Brain pericyte (primary cell): ENCODE measurements around the gene JSRP1.
"Not testable (repeated sequence)": the region's sequence is repeated elsewhere in the genome, so short reads cannot be mapped to it uniquely, and the experiment has no call there.

ENCODE experiments used
- DNase-seq: peaks from one replicate; pipeline ENCODE4 v3.0.0-alpha.2; 2012; ENCODE audit warnings: low read depth, low spot score

JSRP1 gene

DNA sequence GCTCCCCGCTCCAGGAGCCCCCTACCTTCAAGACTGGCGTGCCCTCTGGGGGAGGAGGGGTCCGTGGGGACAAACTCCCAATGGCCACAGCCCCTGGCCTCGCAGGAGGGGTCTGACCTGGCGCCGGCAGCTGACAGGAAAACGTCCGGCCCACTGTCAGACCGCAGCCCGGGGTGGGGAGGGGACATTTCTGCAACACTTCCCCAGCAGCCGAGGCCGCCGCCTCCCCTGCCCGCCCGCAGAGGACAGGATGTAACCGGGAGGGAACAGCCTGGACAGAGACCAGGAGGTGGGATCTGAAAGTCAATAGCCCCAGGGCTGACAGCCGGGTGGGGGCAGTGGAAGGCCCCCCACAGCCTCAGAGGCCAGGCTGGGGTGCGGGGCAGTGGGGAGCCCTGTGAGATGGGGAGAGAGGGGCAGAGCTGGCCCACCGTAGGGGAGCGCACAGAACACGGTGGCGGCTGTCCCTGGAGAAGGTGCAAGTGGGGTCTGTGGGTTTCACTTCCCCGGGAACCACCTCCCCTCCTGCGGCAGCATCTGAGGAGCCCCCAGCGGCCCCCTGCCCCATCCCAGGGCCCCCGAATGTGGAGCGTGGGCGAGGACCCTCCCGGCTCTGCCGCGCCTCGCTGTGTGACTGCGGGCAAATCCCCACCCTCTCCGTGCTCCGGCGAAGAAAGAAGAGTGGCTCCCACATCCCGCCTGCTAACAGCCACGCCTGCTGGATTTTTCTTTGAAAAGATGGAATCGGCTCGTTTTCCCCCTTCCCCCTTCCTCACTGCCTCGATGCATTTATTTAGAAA, 26.0 kb upstream of the JSRP1 start, which contains the start of gene PEAK3:
TSS of gene PEAK3 (minus strand) at position 114 of the 800 bp plus-strand sequence. CDS start 1,244 bp downstream, outside the sequence.
- no peak for DNase-seq

- DNase-seq: not testable (repeated sequence)
These were observed 25.2 kb upstream of the JSRP1 start for GRCh38 chr19:2281265-2282061.

GRCh38 chr19:2280633-2281264, 24.5 kb upstream of the JSRP1 start:
- no peak for DNase-seq

GRCh38 chr19:2278459-2279158, 22.4 kb upstream of the JSRP1 start:
- no peak for DNase-seq

GRCh38 chr19:2277138-2277537, 20.9 kb upstream of the JSRP1 start:
- no peak for DNase-seq

DNA sequence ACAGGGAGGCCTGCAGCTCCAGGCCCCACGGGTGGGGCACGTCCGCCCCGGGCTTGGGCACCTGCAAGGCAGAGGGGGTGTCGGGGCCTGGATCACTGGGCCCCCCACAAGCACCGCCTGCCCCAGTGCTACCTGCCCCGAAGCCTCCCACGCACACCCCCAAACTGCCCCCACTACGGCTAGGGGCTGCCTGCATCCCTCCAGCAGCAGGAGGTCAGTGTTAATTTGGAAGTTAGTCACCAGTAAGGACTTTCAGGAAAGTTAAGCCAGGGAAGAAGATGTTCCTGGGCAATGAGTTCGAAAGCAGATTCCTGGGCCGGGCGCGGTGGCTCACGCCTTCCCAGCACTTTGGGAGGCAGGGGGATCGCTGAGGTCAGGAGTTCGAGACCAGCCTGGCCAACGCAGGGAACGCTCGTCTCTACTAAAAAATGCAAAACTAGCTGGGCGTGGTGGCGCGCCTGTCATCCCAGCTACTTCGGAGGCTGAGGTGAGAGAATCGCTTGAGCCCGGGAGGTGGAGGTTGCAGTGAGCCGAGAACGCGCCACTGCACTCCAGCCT, 20.3 kb upstream of the JSRP1 start:
- DNase-seq: no peak

DNA sequence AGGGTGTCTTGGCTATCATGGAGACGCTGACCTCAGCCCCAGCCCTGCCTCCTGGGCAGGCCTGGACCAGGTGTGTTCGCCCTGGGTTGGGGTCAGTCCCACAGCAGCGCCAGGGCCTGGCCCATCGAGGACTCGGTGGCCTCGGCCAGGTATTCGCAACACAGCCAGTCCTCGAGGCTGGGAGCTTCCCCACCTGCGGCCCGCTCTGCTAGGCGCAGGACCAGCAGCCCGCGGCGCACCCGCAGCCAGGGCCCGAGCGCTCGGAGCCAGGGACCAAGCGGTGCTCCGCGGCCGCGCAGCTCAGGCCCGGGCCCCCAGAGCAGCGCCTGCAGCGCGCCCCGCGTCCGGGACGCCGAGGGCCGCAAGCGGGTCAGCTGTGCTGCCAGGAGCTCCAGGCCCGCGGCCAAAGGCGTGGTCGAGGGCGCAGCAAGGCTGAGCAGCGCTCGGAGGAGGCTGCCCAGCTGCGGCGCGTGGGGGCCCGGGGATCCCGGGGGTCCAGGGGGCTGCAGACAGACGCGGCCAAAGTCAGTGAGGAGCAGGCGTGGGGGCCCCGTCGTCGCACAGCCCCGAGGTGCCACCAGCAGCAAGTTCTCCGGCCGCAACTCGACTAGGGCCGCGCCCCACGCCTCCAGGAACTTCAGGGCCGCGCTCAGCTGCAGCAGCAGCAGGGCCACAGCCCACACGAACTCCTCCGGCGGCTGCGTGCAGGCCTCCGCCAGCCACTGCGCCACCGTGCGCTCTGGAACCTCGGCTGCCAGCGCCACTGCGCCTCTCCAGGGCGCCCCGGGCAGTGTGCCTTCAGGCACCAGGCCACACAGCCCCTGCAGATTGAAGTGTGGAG, 19.6 kb upstream of the JSRP1 start:
- no peak for DNase-seq

- no peak for DNase-seq
These were observed 18.8 kb upstream of the JSRP1 start for GRCh38 chr19:2274931-2275535.

DNA sequence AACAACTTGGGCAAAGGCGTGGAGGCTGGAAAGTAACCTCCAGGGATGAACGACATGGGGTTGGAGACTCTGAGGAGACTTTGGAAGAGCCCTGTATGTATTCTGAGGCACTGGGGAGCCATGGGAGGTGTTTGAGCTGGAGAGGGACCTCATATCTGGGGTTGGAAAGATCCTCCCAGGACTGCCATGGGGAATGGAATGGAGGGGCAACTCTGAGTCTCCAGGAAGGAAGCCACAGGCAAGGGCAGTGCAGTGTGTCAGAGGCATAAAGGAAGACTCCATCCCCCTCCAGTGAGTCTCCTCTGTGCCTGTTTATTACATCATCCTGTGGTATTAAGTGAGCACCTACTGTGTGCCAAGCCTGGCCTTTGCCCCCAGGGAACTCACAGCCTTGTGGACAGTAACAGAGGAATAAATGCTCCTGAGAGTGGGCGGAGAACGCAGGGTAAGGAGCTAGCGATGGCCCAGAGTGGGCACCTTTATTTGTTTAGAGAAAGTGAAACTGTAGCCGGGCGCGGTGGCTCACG, 18.0 kb upstream of the JSRP1 start:
- DNase-seq: no peak

- no peak for DNase-seq
These were observed 17.4 kb upstream of the JSRP1 start for GRCh38 chr19:2273356-2274184.

DNA sequence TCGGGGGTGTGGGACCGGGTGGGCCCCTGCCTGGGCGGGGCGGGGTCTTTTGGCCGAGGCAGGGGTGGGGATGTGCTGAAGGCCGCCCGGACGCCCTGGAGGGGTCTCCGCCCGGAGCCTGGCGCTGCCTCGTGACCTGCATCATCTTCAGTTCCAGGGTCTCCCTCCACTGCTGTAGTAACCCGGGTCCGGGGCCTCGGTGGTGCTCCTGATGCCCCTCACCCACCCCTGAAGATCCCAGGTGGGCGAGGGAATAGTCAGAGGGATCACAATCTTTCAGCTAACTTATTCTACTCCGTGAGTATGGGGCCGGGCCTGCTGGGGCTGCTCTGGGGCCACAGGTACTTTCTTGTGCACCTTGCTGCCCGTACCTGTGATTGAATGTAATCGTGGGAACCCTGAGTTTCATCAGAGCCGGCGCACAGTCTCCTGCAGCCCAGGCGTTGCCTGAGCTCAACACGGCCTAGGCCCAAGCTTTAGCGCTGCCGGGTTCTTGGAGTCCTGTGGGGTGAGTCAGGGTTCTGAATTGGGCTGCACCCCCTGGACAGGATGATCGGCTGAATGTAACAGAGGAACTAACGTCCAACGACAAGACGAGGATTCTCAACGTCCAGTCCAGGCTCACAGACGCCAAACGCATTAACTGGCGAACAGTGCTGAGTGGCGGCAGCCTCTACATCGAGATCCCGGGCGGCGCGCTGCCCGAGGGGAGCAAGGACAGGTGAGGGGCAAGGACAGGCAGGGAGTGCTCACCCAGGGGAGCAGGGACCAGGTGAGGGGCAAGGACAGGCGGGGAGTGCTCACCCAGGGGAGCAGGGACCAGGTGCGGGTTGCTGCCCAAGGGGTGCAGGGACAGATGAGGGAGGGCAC, 15.3 kb upstream of the JSRP1 start:
- no peak for DNase-seq

- DNase-seq: peak; percentile 52
These were observed 14.4 kb upstream of the JSRP1 start for GRCh38 chr19:2270423-2271233.

DNA sequence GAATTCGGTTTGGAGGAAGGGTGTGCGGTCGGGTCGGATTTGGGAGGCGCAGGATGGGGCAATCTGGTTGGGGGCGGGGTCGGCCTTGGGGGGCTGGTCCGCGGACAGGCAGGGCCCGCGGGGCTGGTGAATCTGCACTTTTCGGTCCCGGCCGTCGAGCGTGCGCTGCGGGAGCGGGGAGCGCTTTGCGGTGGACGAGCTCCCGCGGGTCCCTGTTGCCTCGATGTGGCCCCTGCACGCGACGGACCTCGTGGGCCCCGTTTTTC, 13.9 kb upstream of the JSRP1 start:
- DNase-seq: no peak

DNA sequence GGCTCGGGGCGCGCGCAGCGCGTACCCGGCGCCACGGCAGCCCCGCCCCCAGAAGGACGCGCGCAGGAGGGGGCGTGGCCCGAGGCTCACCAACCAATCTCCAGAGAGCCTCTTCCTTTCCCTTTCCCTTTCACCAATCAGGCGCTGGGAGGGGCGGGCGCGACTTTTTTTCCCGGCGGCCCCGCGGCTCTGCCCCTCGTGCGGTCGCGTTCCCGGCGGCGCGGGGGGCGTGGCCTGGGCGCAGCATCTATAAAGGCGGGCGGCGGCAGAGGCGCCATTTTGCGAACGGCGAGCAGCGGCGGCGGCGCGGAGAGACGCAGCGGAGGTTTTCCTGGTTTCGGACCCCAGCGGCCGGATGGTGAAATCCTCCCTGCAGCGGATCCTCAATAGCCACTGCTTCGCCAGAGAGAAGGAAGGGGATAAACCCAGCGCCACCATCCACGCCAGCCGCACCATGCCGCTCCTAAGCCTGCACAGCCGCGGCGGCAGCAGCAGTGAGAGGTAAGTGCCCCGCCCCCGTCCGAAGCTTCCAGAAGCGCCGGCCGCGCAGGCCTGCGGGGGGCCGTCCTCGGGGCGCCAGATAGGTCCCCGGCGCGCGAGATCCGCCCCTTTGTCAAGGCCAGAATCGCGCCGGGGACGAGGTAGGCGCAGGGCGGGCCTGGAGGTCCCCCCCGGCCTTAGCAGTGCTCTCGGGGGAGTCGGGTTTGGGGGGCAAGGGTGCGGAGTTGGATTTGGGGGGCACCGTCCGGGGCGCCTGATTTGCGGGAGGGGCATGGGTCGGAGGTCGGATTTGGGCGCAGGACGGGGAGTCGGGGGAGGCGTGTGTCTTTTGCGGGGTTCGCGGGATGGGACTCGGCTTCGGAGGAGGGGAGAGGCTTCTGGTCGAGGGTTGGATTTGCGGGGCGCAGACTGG, 13.3 kb upstream of the JSRP1 start:
- DNase-seq: peak; percentile 80

DNA sequence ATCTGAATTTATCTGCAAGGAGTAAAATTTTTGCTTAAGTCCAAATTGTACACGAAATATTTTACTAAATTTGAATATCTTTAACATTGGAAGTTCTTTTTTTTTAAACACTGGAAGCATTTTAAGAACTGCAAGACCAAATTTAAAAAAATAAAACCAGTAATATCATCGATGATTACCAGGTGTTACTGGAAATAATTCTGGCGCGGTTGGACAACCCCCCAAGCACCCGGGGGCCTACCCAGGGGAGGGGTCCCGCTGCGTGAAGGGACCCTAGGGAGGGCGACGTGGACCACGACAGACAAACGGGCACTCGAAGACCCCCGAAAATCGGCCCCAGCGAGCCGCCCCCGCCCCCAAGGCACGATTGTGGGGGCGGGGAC, 12.6 kb upstream of the JSRP1 start:
- DNase-seq: no peak

- no peak for DNase-seq
These were observed 12.2 kb upstream of the JSRP1 start for GRCh38 chr19:2268480-2268830.
